ENCODE measurements around the gene SPATA20.

Gene SPATA20

GRCh38 chr17:50540560-50541401 lies 6.2 kb upstream of the SPATA20 start:
- DNase-seq = no peak

GRCh38 chr17:50541402-50541715 lies 5.6 kb upstream of the SPATA20 start:
- DNase-seq = no peak

GRCh38 chr17:50541716-50542688 lies 5.0 kb upstream of the SPATA20 start:
- peak; percentile 81 to 86 for DNase-seq

GRCh38 chr17:50542795-50543774 lies 3.9 kb upstream of the SPATA20 start:
- DNase-seq = no peak

GRCh38 chr17:50544516-50544915 lies 2.5 kb upstream of the SPATA20 start:
- no peak for DNase-seq

GRCh38 chr17:50545311-50545710 lies 1.7 kb upstream of the SPATA20 start:
- DNase-seq = no peak

- DNase-seq = no peak
These were observed 306 bp upstream of the SPATA20 start for GRCh38 chr17:50546701-50547034.

- no peak for DNase-seq
These were observed 736 bp downstream of the SPATA20 start for GRCh38 chr17:50547736-50548083.

- DNase-seq = no peak
These were observed 1.9 kb downstream of the SPATA20 start for GRCh38 chr17:50548831-50549230.

GRCh38 chr17:50549256-50549941 lies 2.4 kb downstream of the SPATA20 start:
- no peak for DNase-seq

GRCh38 chr17:50549969-50550368 lies 3.0 kb downstream of the SPATA20 start:
- no peak for DNase-seq

GRCh38 chr17:50550661-50551432 lies 3.9 kb downstream of the SPATA20 start:
- DNase-seq = no peak

- DNase-seq = no peak
These were observed 4.5 kb downstream of the SPATA20 start for GRCh38 chr17:50551433-50551815.

- no peak for DNase-seq
These were observed 4.9 kb downstream of the SPATA20 start for GRCh38 chr17:50551884-50552283.

GRCh38 chr17:50554201-50554600 lies 7.2 kb downstream of the SPATA20 start:
- DNase-seq = no peak

- no peak for DNase-seq
These were observed 9.8 kb downstream of the SPATA20 start for GRCh38 chr17:50556803-50557202.

- DNase-seq = no peak
These were observed 10.7 kb downstream of the SPATA20 start for GRCh38 chr17:50557630-50558029.

GRCh38 chr17:50558091-50558490 lies 11.1 kb downstream of the SPATA20 start:
- no peak for DNase-seq

- DNase-seq = no peak
These were observed 11.6 kb downstream of the SPATA20 start for GRCh38 chr17:50558581-50558940.

- DNase-seq = peak in 1 of 2 experiments; percentile 20
These were observed 12.1 kb downstream of the SPATA20 start for GRCh38 chr17:50558941-50559614.

- peak in 1 of 2 experiments; percentile 21 for DNase-seq
These were observed 12.8 kb downstream of the SPATA20 start for GRCh38 chr17:50559674-50560184.
